Measurements from ENCODE around the gene EXOC3L4.
A peak's percentile ranks its signal among the peaks of the same experiment; 100 is the strongest.

The EXOC3L4 gene

DNA sequence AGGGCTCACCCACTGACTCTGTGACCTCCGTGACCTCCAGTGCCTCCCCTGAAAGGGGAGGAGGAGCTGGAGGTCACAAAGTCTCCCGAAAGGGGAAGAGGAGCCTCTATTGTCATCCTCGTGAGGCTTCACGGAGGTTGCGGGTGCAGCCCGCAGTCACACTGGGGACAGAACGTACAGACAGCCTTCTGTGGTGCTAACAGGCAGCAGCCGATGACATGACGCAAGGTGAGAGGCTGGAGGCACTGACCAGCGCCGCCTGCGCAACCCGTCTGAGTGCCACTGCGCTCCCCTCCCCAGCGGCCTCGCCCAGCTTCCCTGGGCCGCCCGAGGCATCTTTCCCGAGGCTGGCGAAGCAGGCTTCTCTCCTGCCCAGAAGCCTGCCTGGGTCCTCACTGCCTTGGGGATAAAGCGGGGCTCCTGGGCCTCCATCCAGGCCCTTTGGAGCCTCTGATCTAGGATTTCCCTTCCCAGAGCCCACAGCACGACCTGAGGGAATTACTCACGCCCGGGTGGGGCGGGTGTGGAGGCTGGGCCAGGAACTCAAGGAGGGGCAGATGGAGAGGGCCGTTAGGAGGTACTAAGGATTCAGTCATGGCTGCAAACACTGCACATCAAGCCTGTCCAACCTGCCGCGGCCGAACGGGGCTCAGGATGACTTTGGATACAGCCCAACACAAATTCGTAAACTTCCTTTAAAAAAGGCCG is 22.8 kb upstream of the EXOC3L4 start:
- no peak for DNase-seq

DNA sequence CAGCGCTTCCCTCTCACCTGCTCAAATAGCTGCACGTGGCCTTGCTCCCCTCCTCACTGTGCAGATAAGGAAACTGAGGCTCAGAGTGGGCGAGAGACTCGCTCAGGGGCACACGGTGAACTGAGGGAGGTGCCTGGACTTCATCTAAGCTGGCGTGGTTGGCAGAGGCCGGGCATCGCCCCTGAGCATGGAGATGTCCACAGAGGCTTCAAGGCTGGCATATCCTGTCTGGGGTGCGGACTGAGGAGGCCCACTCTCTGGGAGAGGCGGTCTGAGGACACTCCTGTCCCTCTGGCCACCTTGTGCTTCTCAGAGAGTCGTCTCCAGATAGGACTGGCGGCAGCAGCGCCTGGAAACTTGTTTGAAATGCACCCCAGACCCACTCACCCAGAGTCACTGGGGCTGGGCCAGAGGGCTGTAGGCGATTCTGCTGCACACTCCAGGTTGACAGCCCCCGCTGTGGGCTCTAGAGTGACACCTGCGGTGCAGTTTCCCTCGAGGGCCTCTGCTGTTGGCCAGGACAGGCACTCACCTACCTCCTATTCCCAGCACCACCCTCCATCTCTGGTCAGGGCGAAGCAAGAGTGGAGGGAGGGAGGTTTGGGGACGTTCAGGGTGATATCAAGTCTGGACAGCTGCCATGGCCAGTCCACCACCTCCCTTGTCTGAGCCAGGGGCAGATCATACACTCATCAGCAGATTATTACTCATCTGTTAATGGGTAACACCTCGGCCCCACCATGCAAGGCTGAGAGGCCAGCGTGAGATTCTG is 21.7 kb upstream of the EXOC3L4 start:
- no peak for DNase-seq

DNA sequence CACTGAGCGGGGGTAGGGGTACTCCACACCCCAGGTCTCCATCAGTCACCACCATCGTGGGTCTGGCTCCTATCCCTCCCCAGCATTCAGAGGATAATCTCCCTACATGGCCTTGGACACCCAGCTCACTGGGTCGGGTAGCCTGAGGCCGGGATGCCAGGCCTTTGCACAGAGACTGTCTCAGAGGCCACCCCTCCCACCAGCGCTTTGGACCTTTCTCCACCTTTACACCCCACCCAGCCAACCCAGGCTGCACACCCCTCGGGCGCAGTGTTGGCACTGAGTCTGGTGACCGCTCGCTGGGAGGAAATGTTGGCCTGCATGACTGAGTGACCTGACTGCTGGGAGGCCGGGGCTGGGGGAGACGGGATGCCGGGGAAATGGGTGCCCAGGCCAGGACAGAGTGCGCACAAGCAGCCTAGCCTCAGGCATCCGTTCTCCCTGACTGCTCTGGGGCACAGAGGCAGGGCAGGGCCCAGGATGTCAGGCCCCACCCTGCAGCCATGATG is 21.1 kb upstream of the EXOC3L4 start:
- no peak for DNase-seq

DNA sequence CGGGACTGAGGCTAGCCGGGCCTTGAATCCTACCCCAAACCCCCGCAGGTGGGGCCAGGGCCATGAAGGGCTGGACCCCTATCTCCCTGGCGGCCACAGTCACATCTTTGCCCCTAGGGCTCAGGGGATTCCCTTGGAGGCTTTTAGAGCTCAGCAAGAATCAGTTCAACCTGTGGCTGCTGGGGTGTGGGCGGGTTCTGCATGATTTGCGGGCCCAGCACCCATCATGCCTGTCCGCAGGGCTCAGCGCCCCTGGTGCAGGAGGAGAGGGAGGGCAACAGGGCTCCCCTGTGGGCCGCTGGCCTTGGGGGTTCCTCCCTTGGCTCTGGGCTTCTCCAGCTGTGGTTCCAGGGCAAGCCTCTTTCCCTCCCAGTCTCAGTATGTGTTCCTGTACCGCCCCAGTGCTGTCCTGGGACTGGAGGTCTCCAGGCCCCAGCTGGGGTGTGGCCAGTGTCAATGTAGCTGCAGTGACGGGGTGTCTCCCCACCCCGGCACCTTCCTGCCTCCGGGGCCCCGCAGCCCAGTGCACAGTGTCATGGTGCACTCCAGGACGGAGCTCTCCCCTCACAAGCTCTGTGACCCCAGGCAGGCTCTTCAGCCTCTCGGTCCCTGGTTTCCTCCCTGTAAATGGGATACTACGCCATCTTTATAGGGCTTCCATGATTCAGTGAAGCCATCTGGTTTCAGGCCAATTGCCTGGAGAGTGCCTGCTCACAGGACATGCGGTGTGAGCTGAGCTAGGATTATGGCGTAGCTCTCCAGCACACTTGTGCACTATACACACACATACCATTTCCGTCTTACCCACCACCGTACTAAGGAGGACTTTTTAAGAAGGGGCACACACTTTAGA is 20.4 kb upstream of the EXOC3L4 start:
- DNase-seq, result no peak

DNA sequence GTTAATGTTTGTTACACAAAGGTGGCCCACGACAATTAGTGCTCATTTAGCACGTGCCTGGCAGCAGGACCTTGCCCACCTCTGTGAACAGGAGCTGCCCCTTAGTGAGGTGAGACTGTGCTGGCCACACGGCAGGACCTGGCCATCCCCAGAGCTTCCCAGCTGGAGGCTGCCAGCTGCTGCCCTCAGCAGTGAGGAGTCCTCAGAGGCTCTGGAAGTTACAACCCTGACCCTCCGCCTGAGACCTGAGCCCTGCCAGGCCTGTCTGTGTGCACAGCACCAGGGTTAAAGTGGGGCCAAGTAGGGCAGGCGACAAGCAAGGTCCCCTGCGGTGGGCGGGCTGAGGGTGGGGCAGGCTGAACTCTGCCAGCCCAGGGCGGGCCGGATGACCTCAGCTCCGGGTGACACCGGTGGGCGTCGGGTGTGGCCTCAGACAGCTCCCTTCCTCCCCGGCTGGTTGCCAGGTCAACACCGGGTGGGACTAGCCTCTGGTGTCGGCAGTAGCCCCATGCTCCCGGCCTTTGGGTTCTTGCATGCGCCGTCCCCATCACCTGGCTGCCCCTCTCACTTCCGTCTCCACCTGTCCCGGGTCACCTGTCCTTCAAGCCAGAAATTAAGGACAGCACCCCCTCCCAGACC is 19.7 kb upstream of the EXOC3L4 start:
- DNase-seq, result peak; percentile 70

DNA sequence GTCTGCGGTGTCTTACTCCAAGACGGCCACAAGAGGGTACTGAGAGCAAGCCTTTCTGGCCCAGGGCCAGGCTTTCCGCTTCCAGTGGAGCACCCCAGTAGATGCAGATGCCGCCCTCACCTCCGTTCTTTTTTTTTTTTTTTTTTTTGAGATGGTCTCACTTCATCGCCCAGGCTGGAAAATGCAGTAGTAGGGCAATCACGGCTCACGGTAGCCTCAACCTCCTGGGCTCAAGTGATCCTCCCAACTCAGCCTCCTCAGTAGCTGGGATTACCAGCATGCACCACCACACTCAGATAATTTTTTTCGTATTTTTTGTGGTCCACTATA is 16.1 kb upstream of the EXOC3L4 start:
- peak; percentile 84 for DNase-seq

DNA sequence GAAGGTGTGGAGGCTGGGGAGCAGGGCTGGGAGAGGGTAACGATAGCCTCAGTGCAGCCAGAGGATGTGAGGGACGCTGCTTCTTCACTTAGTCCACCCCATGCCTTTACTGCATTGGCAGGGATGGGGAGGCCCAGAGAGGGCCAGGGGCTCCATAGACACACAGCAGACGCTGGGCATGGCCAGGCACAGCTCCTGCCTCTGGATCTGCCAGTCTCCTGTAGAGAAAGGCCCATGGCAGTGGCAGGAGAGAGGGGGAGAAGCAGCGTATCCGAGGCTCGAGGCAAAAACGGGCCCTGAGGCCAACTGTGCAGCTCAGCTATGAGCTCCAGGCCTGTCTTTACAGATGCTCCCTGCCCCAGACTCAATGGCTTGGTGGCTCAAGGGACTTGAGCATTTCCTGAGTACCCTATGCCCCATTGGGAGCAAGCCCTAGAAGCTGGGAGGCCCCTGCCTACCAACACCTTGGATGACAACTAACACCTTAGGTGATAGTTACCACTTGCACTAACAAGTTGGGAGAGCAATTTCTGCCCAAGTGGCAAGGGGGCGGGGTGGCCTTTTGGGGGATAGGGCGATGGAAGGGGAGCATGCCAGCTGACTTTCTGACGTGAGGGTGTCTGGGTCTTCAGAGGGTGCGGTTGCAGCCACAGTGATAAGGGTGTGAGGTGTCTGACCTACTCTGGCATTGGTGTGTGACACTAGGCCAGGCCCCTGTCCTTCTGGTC is 15.5 kb upstream of the EXOC3L4 start:
- no peak for DNase-seq

DNA sequence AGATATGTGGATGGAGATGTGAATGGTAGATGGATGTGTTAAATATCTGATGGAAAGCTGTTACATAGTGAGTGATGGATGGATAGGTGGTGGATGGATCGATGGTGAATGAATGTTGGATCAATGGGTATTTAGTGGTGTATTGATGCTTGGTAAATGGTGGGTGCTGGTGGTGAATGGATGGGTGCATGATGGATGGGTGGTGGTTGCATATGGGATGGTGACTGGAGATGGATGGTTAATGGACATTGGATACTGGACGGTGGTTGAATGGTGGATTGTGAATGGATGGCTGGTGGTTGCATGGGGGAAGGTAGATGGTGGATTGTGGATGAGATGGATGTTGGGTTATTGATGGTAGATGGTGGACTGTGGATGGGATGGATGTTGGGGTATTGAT is 12.6 kb upstream of the EXOC3L4 start:
- no peak for DNase-seq

DNA sequence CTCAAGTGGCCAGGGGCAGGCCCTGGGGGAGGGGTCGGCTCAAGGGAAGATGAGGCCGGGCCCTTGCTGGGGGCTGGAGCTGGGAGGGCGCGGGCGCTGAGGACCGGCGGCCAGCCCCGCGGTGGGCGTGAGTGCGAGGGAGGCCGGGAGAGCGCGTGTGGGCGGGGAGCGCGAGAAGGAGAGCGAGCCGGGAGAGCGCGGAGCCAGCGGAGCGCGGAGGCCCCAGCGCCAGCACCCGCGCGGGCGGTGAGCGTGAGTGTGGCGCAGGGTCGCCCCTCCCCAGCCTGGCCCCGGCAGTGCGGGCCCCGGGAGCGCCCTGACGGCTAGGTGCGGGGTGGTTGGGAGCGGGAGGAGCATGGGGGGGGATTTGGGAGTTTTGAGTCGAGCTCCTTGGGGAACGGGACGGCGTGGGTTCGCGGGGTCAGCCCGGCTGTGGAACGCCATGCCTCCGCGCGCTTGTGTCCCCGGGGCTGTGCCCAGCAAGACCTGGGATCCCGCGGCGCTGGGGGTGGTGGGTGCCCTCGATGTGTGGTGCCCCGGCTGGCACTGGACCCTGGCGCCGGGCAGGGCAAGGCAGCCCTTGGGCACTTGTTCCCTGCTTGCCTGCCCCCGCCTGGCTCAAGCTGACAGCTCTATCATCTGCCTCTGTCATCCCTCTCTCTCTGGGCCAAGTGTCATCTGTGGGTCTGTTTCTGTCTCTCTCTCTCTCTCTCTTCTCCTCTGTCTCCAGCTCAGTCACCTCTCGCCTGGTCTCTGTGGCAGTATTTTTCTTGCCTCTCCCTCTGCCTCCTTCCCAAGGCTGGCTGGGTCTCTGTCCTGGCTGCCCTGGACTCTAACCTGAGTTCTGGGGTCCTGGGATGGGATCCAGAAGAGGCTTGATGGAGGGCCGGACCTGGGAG is 10.3 kb upstream of the EXOC3L4 start, which contains the start of gene LBHD2:
Gene LBHD2, plus strand, starts transcription at position 190 of the 899 bp plus-strand sequence. CDS start 1,803 bp downstream, outside the sequence.
- DNase-seq, result no peak

DNA sequence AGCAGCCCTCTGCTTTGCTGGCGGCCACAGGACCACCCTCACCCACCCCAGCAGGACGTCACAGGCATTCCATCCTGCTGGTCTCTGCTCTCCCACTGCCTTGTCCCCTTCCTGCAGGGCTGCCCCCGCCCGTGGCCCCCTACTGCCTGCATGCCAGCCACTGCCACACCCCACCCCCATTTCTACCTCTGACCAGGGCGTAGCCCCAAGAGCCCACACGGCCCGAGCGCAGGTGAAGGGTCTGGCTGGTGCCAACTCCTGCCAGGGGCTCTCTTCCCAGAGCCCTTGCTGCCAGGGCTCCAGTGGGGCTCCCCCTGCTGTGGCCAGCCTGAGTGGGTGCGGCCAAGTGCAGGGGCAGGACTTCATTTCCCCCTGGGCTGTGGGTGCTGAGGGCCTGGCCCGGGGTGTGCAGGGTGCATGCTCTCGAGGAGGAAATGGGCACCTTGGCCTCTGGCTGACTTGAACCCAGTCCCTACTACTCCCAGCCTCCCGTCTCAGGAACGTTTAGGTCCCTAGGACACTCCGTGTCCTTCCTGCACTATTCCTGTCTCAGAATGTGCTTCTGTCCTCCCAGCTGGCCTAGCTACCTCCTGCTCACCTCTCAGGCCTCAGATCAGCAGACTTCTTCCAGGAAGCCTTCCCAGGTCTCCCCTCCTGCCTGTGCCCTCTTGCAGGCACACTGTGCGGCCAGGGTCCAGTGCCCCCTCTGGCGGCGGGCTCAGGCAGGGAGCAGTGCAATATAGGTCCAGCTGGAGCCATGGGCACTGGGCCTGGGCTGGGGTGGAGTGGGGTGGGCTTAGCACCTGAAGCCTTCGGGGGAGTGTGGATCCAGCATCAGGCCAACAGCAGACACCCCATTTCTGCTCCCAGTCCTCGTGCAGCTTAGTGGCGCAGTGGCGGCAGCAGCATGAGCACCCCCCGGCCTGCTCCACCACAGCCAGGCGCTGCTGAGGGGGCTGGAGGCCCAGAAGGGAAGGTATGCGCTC is 9.1 kb upstream of the EXOC3L4 start:
- no peak for DNase-seq

DNA sequence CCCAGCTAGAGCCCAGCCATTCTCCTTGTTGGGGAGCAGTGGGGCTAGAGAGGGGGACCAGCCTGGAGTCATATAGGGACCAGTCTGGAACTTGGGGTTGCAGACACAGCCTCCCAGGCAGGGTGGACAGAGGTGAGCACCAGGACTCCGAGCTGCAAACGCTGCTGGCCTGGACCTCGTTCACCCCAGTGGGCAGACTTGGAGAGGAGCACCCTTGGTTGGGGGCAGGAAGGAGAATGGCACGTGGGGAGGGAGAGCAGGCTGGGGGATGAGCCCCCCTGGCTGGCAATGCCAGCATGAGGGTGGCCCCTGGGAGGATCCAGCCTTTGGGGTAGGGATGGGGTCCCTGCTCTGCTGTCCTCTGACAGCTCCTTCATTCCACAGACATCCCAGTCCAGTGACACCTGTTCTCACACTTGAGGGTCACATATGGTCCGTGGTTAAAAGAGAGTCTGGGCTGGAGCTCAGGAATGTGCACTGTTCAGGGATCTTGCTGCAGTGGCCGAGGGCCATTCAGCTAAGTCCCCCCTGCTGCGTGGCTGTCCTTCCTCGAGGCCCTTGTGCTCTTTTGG is 7.7 kb upstream of the EXOC3L4 start:
- no peak for DNase-seq

DNA sequence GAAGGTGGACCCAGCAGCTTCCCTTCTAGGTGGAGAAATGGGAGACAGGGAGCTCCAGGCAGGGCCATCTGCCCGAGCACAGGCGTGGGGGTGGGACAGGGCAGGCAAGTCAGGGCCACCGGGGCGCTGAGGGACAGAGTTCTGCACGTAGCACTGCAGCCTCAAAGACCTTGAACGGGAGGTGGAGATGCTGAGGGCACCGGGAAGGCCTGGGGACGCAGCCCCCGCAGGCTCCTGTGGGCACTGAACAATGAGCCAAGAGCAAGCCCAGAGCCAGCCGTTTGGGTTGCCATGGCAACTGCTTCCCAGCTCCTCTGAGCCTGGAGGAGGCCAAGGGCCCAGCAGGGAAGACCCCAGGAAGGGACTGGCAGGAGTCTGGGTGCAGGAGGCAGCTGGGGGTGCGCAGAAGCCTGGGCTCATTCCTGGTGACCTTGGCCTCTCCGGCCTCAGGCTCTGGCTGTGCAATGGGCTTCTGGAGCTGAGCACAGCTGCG is 7.1 kb upstream of the EXOC3L4 start:
- DNase-seq, result no peak

DNA sequence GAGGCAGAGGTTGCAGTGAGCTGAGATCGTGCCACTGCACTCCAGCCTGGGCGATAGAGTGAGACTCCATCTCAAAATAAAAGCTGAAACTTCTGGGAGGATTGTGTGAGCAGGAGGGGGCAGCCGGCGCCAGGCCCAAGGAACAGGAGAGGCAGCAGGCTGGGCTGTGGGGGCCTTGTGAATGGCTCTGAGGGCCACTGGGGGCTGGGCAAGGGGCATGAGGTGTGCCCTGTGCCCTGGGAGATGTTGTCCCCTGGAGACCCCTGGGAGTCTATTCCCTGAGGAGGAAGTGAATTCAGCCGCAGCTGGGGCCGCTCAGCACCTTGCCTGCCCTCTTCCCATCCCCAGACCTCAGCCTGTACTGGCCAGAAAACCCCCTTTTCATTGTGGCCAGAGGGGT is 5.6 kb upstream of the EXOC3L4 start:
- no peak for DNase-seq

DNA sequence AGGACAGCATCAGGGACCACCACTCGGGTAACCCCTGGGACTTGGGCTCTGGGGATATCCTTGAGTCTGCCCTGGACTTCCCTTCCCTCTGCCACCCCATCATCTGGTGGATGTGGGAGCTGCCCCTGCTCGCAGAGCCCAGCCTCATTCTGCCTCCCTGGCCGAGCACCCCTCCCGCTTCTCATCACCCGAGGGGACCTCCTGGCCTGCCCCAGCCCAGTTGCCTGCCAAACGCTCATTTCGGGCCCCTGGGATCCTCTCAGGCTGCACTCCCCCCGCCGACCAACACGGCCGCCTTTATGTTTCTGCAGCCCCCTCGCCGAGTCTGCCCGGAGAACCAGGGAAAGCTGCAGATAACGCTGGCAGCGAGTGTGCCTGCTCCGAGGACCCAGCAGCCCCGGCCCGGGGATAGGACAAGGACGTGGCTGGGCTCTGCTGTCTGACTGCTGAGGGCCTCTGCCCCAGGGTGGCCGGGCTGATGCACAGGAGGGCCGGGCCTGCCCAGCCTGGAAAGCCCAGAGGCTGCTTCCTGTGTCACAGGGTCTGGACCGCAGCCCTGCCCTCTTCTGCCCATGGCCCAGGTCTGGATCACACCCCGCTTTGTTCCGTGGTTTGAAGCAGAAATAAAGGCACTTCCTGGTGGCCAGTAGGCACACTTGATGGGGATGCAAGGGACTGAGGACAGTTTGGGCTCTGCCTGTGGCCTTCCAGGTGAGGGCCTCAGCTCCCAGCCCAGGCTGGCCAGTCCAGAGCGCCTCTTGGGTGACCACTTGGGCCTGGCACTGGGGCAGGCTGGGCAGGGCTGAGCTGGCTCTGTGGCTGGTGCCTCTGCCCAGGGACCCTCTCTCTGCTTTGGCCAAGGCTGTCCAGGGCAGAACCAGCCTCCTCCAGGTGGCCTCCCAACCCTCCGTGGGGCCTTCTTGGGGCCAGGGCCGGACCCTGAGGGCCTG is 4.9 kb upstream of the EXOC3L4 start:
- DNase-seq, result no peak

DNA sequence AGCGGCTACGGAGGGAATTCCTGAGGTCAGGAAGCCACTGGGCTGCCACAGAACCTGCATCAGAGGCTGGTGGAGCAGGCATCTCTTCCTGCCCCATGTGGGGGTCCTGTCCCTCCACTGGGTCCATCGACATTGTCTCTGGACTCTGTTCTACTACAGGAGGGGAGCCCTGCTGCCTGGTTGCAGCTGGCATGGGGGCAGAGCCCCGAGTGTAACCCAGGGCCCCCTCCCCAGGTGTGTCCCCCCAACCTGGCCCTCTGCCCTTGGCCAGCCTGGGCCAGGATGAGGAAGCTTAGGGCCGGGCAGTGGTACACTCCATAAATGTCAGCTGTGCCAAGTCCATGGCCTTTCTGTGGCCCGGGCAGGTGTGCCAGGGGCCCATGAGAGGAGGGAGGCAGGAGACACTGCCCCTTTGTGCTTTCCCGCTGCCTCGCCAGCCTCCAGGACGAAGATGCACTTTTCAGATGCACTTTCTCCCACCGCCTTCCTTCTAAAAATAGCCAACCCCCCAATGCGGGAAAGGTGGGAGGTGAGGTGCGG is 4.0 kb upstream of the EXOC3L4 start:
- DNase-seq, result no peak

DNA sequence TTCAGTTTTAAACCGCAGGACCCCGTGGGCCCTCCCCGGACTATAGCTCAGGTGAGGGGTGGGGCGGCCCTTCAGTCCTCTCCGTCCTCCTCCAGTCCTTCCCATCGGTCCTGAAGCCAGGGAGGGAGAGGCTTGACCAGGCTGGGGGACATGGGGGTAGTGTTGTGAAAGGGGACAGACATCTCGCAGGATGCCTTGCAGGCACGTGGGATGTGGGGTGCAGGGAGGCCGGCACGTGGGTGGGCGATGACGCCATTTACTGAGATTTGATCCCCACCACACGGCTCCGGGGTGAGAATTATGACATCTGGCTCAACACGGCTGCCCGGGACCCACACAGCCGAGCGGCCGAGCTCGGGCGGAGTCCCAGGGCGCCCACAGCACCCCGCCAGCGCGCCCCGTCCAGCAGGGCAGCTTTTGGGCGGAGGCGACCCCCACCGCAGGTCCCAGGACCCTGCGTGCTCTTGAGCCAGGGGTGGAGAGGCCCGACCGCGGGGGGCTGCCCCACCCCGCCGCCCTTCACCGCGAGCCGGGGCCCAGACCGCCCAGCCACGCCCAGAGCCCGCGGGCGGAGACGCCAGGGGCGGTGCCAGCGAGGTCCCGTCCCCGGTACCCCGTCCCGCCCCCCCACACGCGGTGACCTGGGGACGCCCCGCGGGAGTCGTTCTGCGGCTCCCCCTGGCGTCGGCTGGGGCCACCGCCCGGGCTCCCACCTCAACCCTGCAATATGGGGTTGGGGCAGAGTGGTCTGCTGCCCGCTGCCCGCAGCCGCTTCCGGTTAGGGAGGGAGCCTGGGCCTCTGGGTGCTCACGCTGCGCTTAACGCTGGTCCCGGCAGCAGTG is 3.3 kb upstream of the EXOC3L4 start:
- DNase-seq, result peak; percentile 89

DNA sequence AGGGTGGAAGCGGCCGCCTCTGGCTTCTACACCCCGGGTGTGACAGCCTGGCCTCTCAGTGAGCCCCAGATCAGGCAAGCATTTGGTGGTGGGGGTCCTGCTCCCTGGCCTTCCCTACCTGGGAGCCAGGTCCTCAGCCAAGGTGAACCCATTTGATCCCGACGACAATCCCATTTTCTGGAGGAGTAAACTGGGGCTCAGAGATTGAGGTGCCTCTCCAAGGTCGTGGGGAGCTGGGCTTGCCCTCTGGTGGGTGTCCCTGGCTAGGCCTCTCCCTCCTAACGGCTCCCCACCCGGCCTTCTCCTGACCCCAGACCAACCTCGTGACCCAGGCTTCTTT is 2.7 kb upstream of the EXOC3L4 start:
- DNase-seq, result no peak

All from activated CD8-positive, alpha-beta memory T cell treated with anti-CD3 and anti-CD28 coated beads, Interleukin-2, amount 50 U/mL, for 48 hours (primary cell).